GM12891 (cell line): Measurements from ENCODE around the gene SLC11A2.

Experiments
- PAX5 ChIP-seq: IDR thresholded peaks from 2 replicates; pipeline ENCODE4 v1.6.1; 2011; ENCODE audit warnings: low read length, moderate library complexity, mild to moderate bottlenecking; ENCODE audit not compliant: insufficient read depth, severe bottlenecking
- POLR2A ChIP-seq: IDR thresholded peaks from 2 replicates; pipeline ENCODE4 v1.6.1; 2011; ENCODE audit warnings: low read depth, low read length, control low read depth
- POLR2AphosphoS5 ChIP-seq: IDR thresholded peaks from 2 replicates; pipeline ENCODE4 v1.6.1; 2011; ENCODE audit warnings: low read depth, low read length, control low read depth
- POU2F2 ChIP-seq: IDR thresholded peaks from 2 replicates; pipeline ENCODE4 v1.6.1; 2011; ENCODE audit warnings: low read depth, mild to moderate bottlenecking, control low read depth, low read length, moderate library complexity

- no peak for TF ChIP-seq POLR2A
- no peak for TF ChIP-seq POLR2AphosphoS5
- TF ChIP-seq POU2F2: no peak
- TF ChIP-seq PAX5: no peak
Measured at GRCh38 chr12:51056242-51056641, 30.1 kb upstream of the SLC11A2 start.
